Loucy (cell line): ENCODE measurements around the gene PLA2G5.

Source experiments
- EZH2phosphoT487 ChIP-seq: fragments of 200-600 bp; IDR thresholded peaks from 2 replicates; pipeline ENCODE4 v1.6.1; 2018; ENCODE audit warnings: antibody characterized with exemption, mild to moderate bottlenecking, moderate library complexity, borderline replicate concordance
- TF ChIP-seq, protein P1 (sequence below): fragments of 200-600 bp; sonication (generic); conservative IDR thresholded peaks from 2 replicates; pipeline ENCODE4 v1.5.1; 2014; ENCODE audit warnings: mild to moderate bottlenecking, antibody characterized with exemption, low read length

DNA sequence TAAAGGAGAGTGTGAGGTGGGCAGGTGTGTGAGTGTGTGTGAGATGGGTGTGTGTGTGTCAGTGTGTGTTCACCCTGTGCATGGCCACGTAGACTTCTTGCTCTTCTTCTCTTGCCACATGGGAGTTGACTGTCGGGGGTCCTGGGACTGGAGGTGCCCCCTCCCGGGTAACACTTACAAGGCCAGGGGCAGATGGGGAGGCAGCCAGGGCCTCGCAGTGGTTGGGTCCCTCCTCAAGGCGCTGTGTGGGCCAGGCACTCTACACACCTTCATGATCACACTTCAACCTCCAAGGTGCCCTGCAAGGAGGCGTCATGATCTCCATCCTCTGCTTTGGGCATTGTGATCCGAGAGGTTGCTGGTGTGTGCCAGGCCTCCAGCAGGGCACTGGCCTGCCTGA lies 71.5 kb downstream of the PLA2G5 start:
- TF ChIP-seq, protein P1, sequence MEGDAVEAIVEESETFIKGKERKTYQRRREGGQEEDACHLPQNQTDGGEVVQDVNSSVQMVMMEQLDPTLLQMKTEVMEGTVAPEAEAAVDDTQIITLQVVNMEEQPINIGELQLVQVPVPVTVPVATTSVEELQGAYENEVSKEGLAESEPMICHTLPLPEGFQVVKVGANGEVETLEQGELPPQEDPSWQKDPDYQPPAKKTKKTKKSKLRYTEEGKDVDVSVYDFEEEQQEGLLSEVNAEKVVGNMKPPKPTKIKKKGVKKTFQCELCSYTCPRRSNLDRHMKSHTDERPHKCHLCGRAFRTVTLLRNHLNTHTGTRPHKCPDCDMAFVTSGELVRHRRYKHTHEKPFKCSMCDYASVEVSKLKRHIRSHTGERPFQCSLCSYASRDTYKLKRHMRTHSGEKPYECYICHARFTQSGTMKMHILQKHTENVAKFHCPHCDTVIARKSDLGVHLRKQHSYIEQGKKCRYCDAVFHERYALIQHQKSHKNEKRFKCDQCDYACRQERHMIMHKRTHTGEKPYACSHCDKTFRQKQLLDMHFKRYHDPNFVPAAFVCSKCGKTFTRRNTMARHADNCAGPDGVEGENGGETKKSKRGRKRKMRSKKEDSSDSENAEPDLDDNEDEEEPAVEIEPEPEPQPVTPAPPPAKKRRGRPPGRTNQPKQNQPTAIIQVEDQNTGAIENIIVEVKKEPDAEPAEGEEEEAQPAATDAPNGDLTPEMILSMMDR, result no peak
- no peak for TF ChIP-seq EZH2phosphoT487
